Stimulated activated CD8-positive, alpha-beta memory T cell treated with anti-CD3 and anti-CD28 coated beads, Interleukin-7, amount 100 ng/mL, for 1 hour (primary cell): ENCODE measurements around the gene ADAMTS2.

ENCODE experiments used
- DNase-seq, 2 donors: peaks; one replicate each; pipeline ENCODE4 v3.0.0-alpha.2; 2020; ENCODE audit warnings: low read depth in 2 of 2

The ADAMTS2 gene

DNA sequence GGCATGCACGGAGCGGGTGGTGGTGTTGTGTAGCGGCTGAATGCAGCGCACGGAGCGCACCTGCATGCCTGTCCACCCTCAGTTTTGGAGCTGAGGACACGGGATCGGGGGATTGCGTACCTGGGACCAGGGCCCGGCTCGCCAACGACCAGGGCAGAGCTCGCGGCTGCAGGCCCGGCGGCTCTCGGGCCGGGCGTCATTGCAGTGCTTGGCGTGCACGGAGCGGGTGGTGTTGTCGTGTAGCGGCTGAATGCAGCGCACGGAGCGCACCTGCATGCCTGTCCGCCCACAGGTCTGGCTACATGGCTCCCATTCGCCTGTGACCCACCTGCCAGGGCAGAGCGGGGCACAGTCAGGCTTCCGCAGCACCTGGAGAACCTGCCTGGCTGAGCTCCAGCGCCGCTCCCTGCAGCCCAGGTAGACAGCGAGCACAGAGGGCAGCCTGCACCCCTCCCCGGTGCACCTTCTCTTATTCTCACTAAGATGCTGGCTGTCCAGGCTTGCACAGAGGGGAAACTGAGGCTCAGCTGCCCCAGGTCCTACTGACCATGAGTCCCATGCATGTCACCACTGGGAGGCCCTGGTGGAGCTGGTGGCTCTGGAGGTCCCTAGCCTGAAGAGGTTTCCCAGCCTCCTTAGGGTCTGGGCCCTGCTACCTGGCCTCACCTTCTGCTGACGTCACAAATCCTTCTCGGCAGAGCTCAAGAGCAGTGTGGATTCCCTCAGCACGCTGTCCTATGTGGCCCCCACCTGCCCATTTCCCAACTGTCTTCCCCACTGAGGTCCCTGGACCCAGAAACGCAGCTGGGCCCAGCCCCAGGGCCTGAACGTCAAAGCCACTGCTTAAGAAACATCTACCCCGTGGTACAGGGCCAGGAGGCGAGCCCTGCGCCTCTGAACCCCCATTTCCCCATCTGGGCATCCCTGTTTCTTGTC, 220.1 kb downstream of the ADAMTS2 start:
- DNase-seq = no peak

GRCh38 chr5:179124273-179124852, 220.9 kb downstream of the ADAMTS2 start:
- no peak for DNase-seq

- no peak for DNase-seq
Measured at GRCh38 chr5:179123491-179124272, 221.6 kb downstream of the ADAMTS2 start.

DNA sequence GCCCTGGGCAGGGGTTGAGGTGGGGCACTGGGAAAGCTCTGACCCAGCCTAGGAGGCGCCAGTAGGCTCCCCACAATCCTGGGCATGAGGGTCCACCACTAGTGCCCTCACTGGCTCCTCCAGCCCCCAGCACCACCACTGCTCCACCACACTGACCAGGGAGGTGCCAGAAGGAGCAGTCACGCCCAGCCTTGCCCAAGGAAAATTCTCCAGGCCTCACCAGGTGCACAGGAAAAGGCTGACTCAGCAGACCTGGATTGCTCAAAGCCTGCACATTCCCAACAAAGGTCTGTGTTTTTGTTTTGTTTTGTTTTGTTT, 222.2 kb downstream of the ADAMTS2 start:
- no peak for DNase-seq

DNA sequence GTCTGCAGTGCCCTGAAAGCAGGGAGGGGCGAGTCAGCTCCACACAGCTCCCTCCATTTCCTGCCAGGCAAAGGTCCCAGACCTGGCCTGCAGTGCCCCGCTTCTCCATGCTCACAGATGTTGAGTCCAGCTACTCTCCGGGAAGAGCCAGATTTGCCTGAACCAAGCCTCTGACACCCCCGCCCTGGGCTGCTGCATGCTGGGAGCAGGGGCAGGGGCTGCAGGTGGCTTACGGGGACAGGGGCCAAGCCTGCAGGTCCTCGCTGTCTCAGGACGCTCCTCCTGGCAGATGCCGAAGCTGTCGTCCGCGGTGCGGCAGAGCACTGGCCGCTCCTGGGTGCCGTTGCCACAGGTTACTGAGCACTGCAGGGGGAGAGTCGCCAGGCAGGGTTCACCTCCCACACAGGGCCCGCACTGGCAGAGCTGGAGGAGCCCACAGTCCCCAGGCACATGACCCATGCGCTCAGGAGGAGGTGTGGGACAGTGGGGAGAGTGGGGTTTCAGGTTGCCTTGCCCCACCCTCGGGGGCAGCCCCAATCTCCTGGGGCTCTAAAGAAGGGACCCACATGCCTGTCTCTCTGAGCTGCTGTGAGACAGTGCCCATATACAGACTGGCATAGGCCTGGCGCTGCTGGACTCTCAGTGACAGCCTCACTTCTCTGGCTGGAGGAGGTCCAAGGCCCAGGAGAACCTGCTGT, 222.7 kb downstream of the ADAMTS2 start:
- no peak for DNase-seq

GRCh38 chr5:179121667-179122111, 223.6 kb downstream of the ADAMTS2 start:
- DNase-seq = no peak

DNA sequence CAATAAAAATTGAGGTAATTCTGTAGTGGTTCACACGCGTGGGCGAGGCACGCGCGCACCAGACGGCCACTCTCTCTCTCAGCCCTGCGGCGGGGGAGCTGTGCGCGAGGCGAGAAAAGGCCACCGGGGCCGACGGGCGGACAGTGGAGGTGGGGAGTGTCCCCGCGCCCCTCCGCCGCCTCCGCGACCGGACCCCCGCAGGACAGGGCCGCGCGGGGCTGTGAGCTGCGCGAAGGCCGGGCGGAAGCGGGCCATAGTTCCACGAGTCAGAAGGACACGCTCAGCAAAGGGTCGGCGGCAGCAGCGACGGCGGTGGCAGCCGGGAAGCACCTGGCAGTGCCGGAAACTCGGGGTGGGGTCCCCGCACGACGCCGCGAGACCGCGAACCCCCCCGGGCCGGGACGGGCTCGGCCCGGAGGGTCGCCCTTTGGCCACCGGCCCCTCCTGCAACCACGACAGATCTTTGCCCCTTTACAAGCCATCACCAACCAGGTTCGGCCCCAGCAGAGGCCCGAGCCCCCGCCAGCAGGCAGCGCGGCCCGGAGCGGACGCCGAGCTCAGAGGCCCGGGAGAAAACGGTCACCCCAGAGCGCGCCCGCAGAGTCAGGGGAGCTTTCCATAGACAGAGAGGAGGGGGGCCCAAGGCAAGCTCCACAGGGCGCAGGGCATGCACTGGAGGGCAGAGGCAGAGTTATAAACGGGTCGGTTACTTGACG, 224.2 kb downstream of the ADAMTS2 start:
- no peak for DNase-seq

GRCh38 chr5:179120421-179120861, 224.8 kb downstream of the ADAMTS2 start:
- no peak for DNase-seq

- no peak for DNase-seq
Measured at GRCh38 chr5:179119415-179120170, 225.7 kb downstream of the ADAMTS2 start.

- DNase-seq = no peak
Measured at GRCh38 chr5:179118756-179119414, 226.4 kb downstream of the ADAMTS2 start.

DNA sequence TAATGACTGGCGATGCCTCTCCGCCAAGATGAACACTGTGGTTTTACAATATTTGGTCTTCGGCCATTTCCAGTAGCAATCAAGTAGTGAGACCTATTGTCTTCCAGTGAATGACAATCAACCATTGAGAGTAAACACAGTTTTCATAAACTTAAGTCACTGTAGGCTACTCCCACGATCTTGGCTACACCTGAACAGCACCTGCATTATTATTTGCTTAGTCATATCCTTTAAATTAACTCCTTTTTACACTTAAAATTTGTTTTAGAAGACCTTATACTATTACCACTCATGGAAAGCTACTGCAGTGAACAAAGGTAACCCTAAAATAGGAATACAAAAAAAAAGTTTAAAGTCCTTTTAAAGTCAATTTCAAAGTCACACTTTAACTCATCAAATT, 226.9 kb downstream of the ADAMTS2 start:
- no peak for DNase-seq

DNA sequence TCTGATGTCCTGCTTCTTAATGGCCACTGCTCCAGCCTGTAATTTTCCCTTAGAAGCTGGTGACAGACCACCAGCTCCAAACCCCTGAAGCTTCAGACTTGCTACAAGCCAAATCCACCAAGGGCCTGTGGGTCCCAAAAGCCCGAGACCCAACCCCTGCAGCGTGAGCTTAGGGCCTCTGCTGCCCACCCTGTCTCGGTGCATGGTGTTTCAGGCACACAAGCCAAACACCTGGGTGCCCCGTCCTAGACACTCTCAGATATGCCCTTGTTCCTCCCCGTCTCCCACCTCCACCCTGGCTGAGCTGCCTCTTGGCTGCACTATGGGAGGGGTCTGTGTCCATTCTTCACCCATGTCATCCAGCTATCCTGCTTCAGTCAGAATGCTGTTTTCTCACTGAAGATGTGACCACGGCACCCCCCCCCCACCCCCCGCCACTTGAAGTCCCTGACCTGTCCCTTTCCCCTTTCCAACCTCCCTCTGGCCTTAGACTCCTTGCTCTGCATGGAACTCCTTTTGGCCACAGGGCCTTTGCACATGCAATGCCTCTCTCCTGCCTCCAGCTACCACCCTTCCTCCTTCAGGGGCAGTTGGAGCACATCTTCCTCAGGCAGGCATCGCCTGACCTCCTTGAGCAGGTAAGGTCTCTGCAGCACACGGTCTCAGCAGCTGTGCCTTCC, 229.3 kb downstream of the ADAMTS2 start:
- DNase-seq = no peak

- no peak for DNase-seq
Measured at GRCh38 chr5:179115307-179115706, 230.0 kb downstream of the ADAMTS2 start.

- no peak for DNase-seq
Measured at GRCh38 chr5:179114756-179115155, 230.5 kb downstream of the ADAMTS2 start.

DNA sequence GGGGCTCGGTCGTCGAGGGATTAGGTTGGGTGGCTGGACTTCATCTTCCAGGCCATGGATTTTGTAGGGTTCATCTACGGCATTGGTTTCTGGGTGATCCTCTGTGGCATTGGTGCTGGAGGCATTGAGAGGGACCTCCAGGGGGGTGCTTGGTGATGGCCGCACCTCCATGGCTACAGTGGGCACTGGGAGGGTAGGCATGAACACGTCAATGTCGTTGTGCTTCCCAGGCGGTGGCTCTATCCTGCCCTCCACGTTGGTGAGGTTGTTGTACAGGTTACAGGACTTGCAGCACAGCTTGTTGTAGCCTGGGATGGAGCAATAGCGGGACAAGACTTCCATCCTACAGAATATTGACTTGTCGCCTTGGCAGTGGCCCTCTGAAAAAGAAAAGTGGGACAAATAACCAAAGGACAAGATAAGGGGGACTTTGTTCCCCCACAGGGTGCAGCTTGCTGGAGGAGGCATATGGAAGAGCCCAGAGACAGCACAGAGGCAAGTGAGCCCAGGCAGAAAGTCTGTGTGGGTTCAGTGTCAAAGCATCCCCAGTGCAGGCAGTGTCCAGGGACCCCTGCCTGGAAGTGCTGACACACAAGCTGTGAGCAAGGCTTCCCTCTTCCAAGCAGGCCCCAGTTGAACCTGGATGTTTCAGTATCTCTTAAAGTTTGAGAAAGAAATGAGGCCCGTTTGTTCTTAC, 231.2 kb downstream of the ADAMTS2 start:
- DNase-seq = no peak

GRCh38 chr5:179113143-179113530, 232.1 kb downstream of the ADAMTS2 start:
- no peak for DNase-seq

DNA sequence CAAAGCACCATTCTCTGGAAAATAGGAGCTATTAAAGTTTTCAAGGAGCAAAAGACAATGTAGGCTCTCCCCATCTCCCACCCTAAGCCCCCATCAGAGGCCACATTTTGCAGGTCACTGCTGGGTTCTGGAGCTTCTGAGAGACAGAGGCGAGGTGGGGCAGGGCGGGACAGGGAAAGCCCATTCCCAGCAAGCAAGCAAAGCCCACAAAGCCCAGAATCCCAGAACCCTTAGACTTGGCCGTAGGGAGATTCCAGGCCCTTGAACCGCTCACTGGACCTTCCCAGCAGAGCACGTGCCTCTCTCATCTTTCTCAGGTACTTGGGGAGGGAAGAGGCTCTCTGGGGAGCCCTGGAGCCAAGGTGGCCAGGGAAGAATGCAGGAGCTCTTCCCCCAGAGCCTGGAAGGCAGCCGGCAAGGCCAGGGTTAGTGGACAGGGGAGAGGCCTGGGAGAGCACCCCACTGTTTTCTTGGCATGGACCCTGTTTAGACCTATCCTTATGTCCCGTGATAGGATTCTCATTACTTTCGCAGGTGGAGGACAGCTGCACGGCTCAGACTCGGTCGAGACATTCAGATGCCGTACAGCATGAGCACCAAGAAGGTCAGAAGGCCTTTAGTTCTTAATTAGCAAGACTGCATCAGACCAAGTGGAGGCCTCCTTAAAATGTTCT, 232.7 kb downstream of the ADAMTS2 start:
- no peak for DNase-seq
